Activated T-cell treated with anti-CD3 and anti-CD28 coated beads for 4 hours (primary cell): Measurements from ENCODE around the gene SARNP.

Experiments used
- DNase-seq: peaks from one replicate; pipeline ENCODE4 v3.0.0-alpha.2; 2020

Gene SARNP

DNA sequence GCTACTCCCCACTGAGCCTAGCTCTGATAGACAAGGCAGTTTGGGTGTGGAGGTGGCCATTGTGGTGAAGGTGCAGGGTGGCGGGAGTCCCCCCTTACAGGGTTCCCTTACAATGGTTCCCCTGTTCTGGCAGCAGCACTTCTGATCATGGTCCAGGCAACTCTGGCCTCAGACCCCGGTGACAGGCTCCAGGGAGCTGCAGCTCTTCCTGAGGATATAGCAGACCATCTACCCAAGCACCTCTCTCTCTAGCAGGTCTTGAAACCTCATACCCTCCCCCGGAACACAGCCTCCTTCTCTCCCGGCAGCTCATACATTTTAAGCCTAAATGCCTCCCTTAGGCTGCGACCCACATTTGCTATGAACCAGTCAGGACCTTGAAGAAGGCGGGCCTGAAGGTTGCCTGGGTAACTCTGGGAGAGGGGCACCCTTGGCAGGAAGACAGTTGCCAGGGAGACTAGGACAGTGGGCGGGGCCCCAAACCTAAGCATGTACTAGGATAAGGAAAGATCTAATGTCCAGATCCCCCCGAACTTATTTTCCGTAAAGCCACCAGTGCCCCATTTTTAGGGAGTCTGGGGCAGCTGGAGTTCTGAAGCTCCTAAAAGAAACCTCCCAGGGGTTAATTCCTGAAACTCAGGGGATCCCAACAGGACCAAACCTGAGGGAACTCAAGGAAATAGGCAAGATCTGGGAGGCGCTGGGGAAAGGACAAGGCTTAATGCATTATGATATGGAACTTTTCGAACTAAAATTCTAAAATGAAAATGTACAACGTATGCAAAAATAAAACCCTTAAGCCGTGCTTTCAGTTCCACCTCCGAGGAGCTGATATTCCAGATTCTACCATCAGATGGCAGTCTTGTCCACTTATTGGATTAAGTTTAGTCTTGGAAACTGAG, 79.2 kb downstream of the SARNP start:
- DNase-seq, result peak; percentile 87

DNA sequence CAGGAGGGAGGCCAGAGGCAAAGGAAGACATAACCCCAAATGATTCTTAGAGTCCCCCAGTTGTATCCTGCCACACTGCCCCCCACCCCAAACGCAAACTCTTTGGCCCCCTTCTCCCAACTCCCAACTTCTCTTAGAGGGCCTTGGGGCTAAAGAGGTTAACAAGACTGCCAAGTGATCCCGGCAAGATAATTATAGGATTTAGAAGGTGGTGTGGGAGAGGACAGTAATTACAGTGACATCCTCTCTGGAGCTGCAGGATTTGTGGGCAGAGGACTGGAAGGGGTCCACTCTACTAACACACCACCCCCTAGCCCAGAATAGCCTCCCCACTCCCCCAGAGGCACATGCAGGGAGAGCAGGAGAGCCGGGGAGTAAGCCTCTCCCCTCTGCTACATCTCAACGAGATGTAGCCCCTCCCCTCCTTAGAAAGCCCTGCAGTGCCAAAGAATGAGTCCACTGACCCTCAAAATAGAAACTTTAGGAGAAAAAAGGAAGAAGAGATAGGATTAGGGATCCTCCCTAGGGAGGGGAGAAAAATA, 79.9 kb downstream of the SARNP start:
- no peak for DNase-seq

DNA sequence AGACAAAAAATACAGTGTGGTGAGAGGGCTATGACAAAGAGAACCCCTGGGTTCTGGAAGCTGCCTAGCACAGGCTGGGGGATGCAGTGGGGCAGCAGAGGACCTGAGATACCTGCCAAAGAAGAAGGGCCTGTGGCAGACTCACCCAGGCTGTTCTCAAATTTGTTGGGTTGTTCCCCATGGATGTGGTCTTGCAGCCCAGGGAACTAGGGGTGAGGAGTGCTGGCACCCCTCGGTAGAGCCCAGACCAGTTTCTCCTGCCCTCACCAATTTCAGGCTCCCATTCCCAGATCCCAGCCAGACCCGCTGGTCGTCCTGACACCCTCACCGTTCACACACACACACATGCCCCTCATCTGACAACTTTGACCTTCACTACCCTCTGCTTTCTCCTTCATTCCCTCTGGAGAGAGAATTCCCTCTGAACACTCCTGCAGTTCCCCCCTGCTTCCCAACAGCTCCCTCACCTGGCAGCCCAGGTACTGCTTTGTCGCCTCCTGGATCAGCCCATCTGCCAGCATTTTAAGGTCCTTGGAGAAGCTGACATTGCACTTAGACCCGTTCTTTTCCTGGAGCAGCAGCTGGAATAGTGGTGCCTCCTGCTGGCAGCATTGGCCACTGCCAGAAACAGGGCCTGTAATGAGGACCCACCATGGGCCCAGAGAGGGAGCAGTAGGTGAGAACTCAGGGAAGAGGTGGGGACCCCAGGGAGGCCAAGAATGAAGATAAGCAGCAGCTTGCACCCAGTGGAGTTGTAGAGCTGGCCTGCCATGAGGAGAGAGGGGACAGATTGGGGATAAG, 80.5 kb downstream of the SARNP start:
- no peak for DNase-seq

DNA sequence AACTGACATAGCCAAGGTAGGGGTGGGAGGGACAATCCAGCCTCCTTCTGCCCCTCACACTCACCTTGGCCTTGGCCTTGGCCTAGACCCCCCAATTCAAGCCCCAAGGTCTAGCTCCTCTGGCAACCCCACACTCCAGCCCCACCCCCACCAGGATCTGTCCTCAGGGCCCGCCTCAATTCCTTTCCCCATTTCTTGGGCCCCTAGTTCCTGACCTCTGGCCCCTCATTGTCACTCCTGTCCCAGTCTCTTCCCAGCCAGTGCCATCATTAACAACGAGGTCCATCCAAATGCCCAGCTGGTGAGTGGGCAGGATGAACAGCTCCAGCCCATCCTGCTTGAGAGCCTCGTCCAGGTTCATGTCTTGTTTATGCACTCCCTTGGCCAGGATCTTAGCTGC, 81.4 kb downstream of the SARNP start:
- DNase-seq, result no peak

DNA sequence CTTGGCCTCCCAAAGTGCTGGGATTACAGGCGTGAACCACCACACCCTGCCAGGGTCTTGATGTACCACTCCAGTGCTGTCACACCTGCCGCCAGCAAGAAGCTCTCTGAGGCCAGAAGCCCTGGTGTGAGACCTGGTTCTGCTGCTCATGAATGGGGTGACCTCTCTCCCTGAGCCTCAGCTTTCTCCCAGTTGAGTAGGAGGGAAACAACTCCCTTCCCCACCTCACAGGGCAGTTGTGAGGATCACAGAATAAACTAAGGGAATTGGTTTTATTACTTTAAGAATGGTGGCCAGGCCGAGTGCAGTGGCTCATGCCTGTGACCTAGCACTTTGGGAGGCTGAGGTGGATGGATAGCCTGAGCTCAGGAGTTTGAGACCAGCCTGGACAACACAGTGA, 82.9 kb downstream of the SARNP start:
- no peak for DNase-seq

DNA sequence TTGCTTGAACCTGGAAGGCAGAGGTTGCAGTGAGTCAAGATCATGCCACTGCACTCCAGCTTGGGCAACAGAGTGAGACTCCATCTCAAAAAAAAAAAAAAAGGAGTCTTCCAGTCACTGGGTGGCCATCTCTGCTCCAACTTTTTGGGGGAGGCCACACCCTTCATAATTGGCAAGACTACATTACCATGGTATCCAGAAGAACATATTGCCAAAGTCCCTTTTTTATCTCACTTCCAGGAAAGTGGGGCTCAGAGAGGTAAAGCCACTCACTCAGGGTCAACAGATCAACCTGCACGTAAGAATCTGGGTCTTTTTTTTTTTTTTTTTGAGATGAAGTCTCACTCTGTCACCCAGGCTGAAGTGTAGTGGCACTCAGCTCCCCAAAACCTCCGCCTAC, 83.7 kb downstream of the SARNP start:
- DNase-seq, result no peak

DNA sequence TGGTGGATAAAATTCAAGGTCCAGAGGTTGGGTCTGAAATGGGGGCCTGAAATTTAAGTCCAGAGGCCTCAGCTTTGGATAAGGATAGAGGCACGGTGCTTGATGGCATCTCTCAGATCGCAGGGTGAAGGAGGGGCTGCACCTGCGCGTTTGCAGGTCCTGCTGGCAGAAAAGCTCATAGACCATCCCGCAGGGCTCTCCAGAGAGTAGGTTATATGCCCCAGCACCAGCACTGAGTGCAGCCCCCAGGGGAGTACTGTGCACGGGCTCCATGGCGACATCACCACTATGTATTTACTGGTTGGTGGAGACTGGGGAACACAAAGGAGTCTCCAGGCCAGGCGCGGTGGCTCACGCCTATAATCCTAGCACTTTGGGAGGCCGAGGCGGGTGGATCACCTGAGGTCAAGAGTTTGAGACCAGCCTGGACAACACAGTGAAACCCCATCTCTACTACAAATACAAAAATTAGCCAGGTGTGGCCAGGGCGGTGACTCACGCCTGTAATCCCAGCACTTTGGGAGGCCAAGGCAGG, 84.4 kb downstream of the SARNP start:
- no peak for DNase-seq

DNA sequence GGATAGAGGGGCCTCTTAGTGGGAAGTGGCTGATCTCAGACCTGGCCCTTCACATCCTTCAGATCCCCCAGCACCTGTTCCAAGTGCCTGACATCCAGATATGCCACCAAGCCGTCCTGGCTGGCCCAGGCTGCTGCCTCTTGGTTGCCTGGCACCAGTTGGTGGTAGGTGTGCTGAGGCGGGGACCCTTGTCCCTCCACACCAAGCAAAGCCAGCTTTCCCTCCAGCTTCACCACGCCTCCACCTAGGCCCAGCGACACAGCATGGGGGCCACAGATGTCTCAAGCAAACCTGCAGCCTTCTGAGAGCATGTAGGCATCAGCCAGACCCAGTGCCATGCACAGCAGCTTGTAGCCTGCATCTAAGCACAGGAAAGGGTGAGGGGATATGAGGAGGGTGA, 85.2 kb downstream of the SARNP start:
- no peak for DNase-seq

DNA sequence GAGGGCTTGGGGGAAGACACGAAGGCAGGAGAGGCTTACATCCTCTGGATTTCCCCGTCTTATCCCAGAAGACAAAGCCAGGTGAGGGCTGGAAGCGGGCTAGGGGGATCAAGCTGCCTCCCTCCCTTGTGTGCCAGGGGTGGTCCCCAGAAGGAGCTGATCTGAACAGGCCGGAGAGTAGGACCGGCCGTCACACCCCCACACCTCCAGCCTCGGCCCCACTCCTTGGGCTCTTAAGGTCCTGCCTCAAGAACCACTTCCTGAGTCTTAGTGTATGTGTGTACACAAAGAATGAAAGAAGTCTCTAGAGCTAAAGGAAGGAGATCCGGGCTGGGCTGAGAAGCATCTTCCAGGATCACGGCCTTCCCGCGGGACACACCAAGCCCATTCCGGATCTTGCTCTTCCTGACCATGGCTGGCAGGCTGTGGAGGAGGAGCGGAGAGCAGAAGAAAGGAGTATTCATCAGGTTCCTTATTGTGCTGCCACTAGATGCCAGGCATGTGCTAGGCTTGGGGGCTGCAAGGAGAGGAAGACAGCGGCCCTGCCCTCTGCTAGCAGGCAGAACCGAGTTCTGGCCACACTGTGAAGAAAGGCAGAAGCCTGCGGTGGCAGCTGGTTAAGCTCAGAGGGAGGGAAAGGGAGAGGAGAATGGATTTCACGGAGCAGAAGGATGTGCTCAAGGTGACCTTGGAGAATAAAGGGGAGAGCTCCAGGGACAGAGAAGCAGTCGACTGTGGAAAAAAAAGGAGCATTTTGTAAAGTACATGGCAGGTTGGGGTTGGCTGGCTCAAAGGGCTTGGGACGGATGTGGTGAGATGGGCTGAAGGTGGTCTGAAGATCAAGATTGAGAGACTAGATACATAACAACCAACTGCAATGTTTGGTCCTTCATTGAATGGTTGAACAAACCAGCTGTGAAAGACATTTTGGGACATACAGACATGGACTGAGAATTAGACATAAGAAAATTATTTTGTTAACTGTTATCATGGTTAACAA, 87.4 kb downstream of the SARNP start:
- DNase-seq, result no peak

DNA sequence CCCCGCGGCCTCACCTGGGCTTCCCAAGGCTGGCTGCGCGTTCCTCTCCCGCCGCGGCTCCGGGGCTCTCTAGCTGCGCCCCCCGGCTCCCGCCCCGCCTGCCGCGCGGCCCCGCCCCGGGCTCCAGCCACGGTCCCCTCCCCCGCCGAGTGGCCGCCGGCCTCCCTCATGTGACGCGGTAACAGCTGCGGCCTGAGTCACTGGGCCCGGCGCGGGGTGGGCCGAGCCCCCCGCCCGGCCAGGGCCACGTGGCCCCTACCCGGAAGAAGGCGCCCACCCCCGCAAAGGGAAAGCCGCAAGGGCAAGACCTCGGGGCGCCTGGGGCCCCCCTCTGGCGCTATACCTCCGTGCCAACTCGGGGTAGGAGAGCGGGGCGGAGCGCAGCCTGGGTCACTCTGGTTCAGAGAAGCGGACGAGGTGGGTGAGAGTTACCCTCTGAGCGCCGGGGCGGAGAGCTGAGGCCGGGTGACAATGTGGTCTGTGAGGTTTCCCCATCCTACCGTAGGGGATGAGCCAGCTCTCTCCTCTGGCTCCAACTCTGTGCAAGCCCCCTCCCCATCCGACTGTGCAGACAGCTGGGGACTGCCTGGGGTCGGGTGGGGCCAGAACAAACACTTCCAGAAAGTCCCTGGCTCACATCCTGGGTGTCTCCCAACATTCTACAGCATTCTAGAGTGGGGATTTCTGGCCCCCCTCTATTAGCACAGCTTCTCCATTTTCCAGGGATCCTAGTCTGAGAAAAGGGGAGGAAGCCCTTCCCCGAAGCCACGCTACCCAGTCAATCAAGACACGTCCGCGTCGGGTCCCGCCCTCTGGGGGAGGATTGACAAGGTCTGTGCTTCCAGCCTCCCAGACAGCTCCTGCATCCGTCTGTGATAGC, 88.3 kb downstream of the SARNP start, which contains the start of gene CD63:
CD63 (minus strand) TSS at position 71 of the 880 bp plus-strand sequence. CDS start 668 bp downstream, outside the sequence.
- DNase-seq, result peak; percentile 63

DNA sequence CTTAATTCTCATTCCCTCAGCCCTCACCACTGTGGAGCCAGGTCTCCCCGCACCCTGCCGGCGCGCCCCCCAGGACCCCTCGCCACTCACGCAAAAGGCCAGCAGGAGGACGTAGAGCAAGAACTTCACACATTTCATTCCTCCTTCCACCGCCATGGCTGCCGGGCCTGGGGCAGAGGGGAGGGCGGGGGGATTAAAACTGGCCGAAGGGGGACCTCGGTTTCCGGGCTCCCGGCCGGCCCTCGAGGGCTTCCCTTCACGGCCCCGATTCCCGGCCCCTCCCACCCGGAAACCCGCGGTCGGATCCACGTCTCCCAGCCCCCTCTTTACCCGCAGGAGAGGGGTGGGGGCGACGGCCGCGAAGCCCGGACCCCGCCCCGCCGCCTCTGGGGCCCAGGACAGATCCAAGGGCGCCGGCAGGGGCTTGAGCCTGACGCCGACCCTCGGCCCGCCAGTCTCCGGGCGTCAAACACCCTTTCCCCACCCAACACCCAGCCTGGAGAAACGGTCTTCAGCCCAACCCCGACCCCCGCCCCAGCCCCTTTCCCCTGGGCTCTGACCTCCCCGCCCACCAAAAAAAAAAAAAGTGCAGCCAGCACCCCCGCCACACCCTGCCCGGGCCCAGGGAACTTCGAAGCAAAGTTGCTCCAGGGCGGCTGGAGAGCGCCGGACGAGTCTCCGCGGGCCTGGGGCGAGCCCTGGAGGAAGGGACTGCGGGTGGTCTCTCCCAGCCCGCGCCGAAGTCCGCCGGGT, 89.2 kb downstream of the SARNP start:
- no peak for DNase-seq

DNA sequence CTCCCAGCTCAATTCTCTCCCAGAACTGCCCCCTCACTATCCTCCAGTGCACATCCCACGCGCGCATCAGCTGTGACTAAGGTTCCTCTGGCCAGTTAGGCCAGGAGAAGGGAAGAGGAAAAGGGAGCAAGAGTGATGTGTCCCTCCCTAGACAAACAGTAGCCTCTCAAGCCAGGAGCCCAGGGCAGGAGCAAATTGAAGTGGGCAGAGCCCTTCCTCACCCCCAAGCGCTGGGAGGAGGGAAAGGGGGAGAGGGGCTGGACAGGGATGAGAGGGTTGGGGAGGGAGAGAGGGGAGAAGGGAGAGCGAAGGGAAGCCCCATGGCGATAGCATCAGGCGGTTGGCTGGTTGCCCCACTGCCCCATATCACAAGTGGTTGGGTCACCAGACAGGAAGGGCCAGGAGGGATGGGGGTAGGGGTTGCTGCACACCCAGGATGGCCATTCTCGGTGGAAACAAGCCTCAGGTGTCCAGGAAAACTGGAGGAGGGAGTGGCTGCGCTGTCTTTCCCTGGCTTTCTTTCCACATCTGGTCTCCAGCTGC, 89.8 kb downstream of the SARNP start:
- no peak for DNase-seq

DNA sequence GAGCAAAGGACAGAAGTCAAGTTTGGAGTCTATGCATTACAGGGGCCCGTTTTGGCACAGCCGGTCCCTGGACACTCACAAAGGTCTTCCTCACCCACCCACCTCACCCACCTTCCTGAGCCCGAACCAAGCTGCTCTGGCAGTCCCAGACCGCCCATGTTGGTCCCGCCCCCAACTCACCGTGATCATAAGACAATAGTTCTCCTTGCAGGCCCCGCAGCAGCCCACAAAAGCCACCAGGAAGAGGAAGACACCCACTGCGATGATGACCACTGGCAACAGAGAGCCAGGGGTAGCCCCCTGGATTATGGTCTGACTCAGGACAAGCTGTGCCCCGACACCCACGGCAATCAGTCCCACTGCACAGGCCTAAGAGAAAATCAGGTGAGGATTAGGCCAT, 90.6 kb downstream of the SARNP start:
- DNase-seq, result no peak

DNA sequence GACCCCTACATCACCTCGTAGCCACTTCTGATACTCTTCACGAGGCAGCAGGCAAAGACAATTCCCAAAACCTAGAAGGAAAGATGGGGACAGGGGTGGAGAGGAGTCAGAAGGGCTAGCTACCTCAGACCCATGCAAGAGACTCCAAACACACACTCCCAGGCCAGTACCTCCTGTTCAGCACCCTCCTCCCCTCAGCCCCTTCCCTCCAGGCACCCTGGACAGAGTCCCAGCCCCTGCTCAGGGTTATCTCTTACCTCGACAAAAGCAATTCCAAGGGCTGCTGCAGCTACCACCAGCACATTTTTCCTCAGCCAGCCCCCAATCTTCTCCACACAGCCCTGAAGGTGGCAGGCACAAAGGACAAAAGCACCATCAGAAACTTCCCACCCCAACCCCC, 92.0 kb downstream of the SARNP start:
- DNase-seq, result no peak

DNA sequence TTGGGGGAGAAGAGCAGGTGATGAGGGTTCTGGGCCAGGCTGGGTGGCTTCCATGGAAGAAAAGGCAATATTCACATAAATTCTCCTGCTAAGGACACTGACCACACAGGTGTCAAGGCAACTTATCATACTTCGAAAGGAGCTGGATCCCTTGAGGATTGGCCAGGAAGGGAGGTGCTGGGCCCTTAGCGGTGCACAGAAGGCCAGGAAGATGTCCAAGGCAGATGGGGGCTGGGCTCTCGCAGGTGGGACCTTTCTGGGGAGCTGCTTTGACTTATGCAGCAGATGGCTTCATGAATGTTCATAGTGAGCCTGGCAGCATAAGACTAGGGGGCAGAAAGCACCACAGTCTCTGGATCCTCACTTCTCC, 92.6 kb downstream of the SARNP start:
- no peak for DNase-seq

DNA sequence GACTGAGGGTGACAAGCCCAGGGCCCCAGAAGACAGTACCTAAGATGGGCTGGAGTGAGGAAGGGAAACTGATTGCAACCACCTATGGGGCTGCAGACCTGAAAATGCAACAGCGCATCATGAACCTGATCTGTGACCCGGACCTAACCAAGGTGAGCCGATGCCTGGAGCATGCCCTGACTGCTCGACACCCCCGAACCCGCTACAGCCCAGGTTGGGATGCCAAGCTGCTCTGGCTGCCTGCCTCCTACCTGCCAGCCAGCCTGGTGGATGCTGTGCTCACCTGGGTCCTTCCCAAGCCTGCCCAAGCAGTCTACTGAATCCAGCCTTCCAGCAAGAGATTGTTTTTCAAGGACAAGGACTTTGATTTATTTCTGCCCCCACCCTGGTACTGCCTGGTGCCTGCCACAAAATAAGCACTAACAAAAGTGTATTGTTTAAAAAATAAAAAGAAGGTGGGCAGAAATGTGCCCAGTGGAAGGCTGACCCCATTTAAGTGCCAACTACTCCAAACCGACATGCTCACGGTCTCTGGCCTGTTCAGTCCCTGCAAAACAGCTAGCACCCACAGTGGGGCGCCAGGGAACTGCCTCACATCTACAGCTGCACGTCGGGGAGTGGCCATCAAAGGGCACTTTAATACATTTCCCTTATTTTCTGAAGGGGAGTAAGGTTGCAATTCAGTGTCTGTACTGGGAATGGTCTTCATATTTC, 93.1 kb downstream of the SARNP start:
- DNase-seq, result no peak

DNA sequence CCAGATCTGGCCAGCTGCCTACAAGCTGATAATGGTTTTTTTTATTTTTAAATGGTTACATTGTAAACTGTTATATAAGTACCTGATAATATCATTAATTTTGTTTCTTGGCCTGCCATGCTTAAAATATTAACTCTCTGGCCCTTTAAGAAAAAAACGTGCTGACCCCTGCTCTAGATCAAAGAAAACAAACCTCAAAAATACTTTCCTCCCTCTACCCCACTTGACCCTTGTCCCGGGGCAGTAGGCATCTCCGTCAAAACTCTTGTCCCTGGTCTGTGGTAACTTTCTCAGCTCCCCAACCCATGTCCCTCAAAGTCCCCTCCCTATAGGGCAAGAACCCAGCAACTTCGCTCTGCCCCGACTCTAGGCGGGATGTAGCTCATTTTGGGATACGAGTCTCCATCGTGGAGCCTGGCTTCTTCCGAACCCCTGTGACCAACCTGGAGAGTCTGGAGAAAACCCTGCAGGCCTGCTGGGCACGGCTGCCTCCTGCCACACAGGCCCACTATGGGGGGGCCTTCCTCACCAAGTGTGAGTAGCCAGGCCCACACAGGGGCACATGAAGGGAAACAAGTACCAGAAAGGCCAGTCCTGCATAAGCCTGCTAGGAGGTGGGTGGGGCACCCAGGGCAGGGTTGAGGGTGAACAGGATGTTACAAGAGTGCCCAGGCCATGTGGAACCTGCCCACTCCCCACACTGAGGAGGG, 93.9 kb downstream of the SARNP start:
- no peak for DNase-seq

DNA sequence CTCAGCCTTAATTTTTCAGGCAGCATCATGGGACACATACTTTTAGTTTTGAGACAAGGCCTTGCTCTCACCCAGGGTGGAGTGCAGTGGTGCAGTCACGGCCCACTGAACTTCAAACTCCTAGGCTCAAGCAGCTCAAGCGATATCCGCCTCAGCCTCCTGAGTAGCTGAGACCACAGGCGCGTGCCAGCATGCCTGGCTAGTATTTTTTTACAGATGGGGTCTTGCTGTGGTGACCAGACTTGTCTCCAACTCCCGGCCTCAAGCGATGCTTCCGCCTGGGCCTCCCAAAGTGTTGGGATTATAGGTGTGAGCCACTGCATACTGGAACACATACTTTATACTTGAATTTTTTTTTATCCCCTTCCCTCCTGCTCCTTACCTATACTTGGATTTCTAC, 94.6 kb downstream of the SARNP start:
- no peak for DNase-seq
